Stimulated activated CD4-positive, alpha-beta T cell treated with anti-CD3 and anti-CD28 coated beads, Interleukin-12 subunit alpha, Interleukin-12 subunit beta, amount 100 ng/mL, for 48 hours (primary cell): ENCODE results near the gene ELSPBP1.
"Not testable (repeated sequence)": the region's sequence is repeated elsewhere in the genome, so short reads cannot be mapped to it uniquely, and the experiment has no call there.

Experiments used
- DNase-seq, 3 donors: peaks; one replicate each; pipeline ENCODE4 v3.0.0-alpha.2; 2020; ENCODE audit warnings: low read depth in 2 of 3, low spot score in 1 of 3

ELSPBP1 gene

DNA sequence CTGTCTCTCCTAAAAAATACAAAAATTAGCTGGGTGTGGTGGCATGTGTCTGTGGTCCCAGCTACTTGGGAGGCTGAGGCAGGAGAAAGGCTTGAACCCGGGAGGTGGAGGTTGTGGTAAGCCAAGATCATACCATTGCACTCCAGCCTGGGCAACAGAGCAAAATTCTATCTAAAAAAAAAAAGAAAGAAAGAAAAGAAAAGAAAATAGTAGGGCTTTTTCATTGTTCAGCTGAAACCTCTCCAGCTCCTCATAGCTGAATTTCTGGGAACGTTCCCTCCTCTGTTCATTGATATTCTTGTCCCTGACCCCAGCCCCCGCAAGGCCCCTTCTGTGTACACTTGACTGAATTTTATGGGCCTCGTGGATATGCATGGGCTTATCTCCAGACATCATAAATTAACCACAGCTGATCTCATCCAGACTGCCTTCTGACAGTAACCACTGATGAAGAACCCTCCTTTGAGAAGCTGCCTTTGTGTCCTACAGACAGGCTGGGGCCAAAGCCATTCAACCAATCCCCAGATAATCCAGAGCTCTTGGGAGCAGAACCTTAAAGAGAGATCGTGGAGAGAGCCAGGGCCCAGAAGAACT, at the start of gene ELSPBP1:
ELSPBP1 (plus strand) TSS at position 424 of the 594 bp plus-strand sequence. CDS start 14,036 bp downstream, outside the sequence.
- DNase-seq, result no peak

DNA sequence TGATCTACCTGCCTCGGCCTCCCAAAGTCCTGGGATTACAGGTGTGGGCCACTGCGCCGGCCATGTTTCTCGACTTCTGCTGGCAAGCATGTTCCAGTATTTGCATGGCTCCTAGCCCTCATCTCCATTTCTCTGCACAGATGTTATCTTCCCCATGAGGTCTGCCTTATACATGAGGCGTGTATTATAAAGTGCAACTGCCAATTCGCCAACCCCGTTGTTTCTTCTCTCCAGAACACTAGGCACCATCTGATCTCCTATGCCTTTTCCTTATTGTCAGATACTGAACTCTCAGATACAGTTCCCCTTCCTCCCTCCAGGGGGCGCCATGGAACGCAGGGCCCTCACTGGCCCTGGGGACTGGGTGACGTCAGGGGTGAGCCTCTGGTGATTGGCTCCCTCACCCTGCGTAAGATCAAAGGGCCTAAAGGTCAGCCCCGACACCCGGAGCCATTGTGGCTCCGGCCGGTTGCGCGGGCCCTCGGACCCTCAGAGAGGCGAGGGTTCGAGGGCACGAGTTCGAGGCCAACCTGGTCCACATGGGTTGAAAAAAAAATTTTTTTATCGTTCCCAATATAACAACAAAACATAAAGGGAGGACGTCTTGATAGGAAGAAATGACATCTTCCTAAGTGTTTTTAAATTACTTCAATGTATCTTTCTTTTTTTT, 44.4 kb upstream of the ELSPBP1 start:
- DNase-seq, result not testable (repeated sequence)

DNA sequence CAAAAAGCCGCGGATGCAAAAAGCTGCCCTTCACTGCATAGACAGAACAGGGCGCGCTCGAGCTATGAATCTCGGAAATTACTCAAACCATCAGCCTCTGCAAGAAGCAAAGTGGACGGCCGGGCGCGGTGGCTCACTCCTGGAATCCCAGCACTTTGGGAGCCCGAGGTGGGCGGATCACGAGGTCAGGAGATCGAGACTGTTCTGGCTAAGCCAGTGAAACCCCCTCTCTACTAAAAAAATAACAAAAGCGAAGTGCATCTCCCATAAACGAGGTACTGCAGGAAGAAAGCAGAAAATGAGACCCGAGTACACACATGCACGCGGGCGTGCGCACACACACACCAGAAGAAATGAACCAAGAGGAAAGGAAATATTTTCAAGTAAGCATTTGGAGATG, 42.3 kb upstream of the ELSPBP1 start:
- DNase-seq, result not testable (repeated sequence)

DNA sequence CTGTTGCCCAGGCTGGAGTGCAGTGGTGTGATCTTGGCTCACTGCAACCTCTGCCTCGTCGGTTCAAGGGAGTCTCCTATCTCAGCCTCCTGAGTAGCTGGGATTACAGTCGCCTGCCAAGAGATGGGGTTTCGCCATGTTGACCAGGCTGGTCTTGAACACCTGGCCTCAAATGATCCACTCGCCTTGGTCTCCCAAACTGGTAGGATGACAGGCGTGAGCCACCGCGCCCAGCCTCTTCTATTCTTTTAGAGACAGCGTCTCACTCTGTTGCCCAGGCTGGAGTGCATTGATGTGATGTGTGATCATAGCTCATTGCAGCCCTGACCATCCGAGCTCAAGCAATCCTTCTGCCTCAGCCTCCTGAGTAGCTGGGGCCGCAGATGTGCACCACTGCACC, 38.5 kb upstream of the ELSPBP1 start:
- DNase-seq, result not testable (repeated sequence)

DNA sequence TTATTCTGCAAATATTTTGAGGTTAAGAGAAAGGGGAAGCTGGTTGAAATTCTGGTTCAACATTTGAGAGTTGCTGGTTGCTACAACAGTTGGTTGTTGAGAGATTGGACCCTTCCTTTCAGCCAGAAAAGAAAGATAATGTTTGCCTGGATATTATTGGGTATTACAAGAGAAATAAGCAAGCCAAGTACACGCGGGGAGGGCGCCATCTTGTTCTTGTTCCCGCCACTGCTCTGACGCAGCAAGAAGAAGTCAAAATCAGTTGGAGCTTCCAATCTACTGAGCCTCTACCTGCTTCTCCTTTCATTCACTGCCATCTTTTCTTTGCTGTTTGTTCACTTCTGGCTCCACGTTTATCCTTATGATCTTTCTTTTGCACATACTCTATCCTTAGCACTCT, 20.9 kb upstream of the ELSPBP1 start:
- DNase-seq, result no peak

DNA sequence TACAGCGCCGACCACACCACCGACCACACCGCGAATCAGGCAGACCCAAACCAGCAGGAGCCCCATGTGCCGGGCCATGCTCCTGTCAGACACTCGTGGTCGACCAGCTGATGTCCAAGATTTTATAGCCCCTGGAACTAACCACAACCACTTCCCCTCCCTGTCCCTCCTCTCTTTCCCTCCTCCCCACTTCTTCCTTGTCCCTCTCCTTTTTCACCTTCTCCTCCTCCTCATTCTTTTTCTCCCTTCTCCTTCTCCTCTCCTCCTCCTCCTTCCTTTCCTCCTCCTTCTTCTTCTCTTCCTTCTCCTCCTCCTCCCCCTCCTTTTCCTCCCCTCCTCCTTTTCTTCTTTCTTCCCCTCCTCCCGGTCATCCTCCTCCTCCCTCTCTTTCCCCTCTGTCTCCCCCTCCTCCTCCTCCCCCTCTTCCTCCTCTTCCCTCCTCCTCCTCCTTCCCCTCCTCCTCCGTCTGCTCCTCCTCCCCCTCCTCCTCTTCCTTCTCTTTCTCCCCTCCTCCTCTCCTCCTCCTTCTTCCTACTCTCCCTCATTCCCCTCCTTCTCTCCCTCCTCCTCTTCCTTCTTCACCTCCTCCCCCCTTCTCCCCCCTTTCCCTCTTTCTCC, 3.1 kb upstream of the ELSPBP1 start:
- no peak for DNase-seq

DNA sequence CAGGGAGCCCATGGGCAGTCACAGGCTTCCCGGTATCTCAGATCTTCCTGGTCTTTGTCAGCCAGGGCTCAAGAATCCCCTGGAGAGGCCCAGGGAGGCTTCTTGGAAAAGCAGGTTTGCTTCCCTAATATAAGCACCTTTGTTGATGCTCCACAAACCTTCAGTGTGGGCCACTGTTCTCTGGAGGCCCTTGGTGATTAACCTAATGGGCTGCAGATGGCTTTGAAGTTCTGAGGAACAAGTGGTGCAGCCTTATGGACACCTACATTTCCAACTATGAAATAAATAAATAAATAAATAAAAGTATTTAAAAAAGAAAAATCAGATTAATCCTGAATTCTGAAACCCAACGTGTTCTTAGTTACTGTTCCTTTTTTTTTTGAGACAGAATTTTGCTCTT, 2.4 kb upstream of the ELSPBP1 start, which contains the start of gene BSPH1:
BSPH1 (minus strand) TSS at position 101 of the 400 bp plus-strand sequence; CDS start at position 12, 89 bp downstream.
- no peak for DNase-seq

DNA sequence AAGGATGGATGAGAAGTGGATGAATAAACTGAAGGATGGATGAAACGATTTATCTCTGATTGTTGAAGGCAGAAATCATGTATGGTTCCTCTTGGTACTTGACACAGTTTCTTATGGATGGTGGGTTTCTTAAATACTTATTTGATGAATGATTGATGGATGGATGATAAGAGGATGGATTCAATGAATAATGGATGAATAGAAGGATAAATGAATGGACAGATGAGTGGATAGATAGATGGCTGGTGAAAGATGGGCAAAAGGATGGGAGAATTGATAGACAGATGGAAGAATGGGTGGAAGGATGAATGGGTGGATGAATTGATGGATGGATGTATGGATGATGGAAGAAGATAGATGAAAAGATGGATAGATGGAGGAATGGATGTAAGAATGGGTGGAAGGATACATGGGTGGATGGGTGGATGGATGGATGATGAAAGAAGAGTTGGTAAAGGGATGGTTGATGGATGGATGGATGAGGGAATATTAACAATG, 1.8 kb downstream of the ELSPBP1 start:
- DNase-seq, result no peak

DNA sequence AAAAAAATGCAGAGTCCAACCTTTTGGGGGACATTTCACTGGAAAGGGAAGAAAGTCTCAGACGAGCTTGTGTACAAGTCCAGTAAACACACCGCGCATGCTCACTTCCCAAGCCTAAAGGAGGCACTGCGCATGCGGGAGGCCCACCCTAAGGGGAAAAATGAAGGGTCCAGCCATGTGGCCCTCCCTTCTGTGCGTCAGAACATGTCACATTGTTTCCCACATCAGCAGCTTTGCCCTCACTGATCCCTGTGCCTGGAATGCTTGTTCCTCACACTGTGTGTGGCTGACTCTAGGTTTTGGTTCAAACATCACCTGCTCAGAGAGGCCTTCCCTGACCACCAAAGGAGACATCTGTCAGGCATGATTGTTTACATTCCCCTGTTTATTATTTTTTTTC, 4.4 kb downstream of the ELSPBP1 start:
- DNase-seq, result no peak

DNA sequence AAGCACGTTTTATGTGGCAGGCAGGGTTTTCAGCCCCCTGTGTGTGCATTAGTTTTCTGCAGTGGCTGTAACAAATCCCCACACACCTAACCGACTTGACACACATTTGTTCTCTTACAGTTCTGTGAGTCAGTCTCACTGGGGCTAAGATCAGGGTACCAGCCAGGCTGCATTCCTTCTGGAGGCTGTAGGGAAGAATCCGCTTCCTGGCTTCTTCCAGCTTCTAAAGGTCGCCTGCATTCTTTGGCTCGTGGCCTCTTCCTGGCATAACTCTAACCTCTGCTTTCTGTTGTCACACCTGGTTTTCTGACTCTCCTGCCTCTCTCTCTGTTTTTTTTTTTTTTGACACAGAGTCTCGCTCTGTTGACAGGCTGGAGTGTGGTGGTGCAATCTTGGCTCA, 6.4 kb downstream of the ELSPBP1 start:
- DNase-seq, result no peak

DNA sequence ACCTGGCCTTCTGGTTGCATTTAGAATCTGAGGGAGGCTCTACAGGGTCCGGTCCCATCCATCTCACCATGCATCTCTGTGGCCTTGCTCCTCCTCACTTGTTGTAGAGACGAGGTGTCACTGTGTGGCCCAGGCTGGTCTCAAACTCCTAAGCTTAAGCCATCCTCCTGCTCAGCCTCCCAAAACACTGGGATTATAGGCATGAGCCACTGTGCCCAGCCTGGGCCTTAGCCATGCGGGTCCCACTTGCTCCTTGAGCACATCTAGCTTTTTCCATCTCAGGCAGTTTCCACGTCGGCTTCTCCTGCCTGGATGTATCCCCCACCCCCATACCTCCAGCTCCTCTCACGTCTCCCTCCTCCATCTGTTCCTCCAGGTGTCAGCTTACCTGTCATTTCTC, 9.8 kb downstream of the ELSPBP1 start:
- no peak for DNase-seq

DNA sequence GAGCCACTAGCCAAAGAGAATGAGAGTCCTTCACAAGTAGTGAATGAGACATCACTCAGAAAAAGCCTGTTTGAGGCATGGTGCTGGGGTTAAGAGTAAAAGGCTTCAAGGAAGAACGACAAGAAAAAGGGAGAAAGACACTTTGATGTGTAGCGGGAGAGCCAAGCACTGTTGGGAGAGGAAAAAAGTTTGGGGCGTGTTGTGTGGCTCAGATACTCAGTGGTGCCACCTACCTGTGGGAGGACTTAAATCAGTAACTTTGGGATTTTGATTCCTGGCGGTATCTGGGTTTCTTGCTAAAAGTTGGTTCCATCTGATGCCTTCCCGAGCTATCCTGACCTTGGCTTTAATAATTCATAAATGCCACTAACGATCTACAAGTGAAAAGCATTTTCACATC, 12.3 kb downstream of the ELSPBP1 start:
- peak in 2 of 3 donors; percentile 1 to 14 for DNase-seq

DNA sequence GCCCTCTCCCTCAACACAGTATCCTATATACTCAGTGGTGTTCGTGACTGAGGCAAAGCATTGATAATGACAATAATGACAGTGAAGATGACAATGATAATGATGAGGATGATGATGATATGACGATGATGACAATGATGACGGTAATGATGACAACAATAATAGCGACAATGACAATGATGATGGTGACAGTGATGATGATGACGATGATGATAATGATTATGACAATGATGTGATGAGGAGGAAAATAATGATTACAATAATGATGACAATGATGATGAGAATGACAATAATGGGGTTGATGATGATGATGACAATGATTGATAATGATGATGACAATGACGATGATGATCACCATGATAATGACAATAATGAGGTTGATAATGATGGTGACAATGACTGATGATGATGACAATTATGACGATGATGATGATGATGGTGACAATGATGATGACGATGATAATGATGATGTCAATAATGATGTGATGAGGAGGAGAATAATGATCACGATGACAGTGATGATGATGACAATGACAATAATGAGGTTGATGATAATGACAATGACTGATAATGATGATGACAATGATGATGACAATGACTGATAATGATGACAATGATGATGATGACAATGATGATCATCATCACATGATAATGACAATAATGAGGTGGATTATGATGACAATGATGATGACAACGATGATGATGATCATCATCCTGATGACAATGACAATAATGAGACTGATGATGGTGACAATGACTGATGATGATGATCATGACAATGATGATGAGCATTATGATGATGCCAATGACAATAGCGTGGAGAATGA, 16.7 kb downstream of the ELSPBP1 start:
- no peak for DNase-seq

DNA sequence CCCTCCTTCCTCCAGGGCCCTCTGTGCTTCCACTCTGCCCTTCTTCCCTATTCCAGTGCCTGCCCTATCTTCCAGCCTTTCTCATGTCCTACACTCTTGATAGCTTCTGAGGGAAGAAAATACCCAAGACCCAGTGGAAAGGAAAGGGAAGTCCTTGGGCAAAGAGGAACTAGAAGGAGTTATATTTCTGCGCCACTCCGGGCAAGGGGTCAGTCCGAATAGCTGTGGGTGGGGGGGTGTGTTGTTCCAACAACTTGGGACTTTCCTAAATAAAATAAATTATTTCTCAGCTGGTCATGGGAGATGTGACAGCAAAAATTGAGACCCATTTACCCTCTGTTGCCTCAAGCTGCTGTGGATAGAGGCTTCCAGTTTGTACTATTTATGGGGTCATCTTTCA, 26.3 kb downstream of the ELSPBP1 start:
- no peak for DNase-seq

DNA sequence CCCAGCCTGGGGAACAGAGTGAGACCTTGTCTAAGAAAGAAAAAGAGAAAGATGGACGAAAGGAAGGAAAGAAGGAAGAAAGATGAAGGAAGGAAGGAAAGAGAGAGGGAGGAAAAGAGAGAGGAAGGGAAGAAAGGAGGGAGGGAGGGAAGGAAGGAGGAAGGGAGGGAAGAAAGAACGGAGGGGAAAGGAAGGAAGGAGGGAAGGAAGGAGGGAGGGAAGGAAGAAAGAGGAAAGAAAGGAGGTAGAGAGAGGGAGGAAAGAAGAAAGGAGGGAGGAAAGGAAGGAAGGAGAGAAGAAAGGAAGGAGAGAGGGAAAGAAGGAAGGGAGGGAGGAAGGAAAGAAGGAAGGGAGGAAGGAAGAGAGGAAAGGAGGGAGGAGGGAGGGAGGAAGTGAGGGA, 28.6 kb downstream of the ELSPBP1 start:
- DNase-seq, result no peak

DNA sequence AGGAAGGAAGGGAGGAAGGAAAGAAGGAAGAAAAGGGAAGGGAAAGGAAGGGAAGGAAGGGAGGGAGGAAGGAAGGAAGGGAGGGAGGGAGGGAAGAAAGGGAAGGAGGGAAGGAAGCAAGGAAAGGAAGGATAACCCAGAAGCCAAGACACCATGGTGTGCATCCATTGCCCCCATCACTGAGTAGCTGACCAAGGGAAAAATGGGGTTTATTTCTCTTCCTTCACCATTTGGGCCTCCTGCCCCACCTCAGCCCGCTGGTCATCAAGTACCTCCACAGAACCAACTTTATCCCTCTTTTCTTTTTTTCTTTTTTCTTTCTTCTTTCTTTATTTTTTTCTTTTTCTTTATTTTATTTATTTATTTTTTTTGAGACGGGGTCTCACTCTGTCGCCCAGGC, 29.1 kb downstream of the ELSPBP1 start:
- DNase-seq, result no peak

DNA sequence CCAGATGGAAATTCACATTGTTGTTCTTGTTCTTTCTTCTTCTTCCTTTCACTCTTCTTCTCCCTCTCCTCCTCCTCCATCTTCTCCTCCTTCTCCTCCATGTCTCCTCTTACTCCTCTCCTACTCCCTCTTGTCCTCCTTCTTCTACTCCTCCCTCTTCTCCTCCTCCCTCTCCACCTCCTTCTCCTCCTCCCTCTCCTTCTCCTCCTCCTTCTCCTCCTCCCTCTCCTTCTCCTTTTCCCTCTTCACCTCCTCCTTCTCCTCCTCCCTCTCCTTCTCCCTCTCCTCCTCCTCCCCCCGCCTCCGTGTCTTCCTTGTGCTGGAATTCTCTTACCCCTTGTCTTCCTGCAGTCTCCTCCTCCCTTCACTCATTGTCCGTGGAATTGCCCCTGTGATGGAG, 31.0 kb downstream of the ELSPBP1 start:
- DNase-seq, result no peak

DNA sequence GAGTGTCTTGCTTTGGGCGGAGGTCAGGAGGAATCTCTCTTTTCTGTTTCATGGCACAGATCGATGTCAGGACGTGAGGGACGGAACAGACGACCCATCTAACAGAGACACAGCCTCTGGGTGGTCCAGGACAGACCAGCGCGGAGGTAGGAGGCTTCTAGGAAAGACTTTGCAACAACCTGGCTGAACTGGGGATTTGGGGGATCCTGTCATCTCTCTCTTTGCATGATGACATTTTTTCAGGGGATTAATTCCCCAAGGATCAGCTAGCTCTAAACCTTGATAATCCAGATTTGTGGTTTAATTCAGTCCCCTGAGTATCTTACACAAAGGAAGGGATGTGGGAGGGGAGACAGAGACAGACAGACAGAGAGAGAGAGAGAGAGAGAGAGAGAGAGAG, 35.0 kb downstream of the ELSPBP1 start:
- DNase-seq, result no peak

DNA sequence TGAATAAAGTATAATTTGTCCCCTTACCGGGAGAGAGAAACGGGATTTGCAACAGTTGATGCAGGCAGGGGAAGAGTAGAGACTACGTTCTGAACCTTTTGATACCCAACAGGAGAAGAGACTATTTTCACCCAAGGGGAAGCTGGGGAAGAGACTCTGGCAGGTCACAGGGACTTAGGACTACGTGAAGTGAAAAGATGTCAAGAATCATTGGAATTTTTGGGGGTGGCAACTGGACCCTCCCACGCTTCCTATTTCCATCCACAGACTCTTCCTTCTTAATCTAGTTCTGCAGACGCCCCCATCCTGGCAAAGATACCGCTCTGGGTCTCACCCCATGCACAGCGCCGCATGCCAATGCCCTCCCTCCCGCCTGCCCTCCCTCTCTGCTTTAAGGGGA, 35.6 kb downstream of the ELSPBP1 start:
- DNase-seq, result no peak

DNA sequence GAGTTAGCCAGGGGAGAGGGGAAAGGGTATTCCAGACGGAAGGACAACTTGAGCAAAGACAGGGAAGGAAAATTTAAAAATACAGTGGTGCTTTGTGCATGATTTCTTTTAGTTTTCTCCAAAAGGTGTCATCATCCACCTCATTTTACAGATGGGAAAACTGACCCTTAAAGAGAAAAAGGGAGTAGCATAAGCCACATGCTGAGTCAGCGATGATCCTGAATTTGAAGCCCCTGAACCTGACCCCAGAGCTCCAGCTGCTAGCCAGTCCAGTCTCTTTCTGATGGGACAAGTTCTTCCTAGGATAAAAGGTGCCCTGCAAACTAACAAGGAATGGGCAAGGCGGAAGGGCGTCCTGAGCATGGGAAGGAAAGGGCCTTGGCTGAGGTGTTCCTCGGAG, 39.2 kb downstream of the ELSPBP1 start:
- DNase-seq, result no peak

DNA sequence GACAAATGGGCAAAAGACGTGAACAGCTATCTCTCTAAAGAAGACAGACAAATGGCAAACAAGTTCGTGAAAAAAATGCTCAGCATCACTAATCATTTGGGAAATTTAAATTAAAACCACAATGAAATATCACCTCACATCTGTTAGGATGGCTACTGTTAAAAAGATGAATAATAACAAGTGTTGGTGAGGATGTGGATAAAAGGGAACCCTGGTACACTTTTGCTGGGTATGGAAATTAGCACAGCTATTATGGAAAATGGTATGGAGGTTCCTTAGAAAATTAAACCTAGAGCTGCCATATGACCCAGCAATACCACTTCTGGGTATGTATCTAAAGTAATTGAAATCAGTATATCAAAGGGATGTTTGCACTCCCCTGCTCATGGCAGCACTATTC, 42.3 kb downstream of the ELSPBP1 start:
- no peak for DNase-seq
